ENCODE data around the gene SLC13A4. TPM values are rescaled to one million over a fixed set of nuclear protein-coding genes. Genes with fewer than 3 reads are reported as not detected.

SLC13A4 gene
- total RNA-seq, 1 donor, result not detected

DNA sequence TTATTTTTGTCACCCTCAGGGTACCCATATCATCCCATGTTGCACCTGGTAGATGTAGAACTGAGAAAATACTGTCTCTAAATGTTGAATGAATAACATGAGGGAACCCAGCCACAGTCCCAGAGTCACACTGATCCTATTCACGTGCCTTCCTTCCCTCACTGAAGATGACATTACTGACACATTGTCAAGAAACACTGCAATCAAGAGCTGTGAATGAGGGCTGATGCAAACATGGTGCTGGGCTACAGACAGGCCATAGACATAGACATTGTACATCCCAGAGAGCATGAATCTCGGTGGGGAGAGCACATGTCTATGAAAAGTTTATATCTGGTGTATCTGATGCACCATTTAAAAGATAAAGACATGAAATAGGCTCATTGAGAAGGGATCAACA lies 9.8 kb downstream of the SLC13A4 start:
- H3K27me3 ChIP-seq (ENCODE audit: insufficient read depth, low read length), result no peaks in the 10 kb centered on the region
- H3K9me3 ChIP-seq (ENCODE audit: low read depth, low read length), result no peaks in the 10 kb centered on the region
- no peak overlapping the region for H3K4me3 ChIP-seq (ENCODE audit: low read length)
- no peaks in the 10 kb centered on the region for H3K4me1 ChIP-seq (ENCODE audit: insufficient read depth, low read length)

GRCh38 chr7:135717693-135718092 lies 10.3 kb downstream of the SLC13A4 start:
- Histone ChIP-seq H3K9me3 (ENCODE audit: low read depth, low read length) (no peaks in the 10 kb centered on the region), H3K4me1 (ENCODE audit: insufficient read depth, low read length) (no peaks in the 10 kb centered on the region), H3K4me3 (ENCODE audit: low read length) (no peak overlapping the region), H3K27me3 (ENCODE audit: insufficient read depth, low read length) (no peaks in the 10 kb centered on the region)

GRCh38 chr7:135716677-135717238 lies 11.2 kb downstream of the SLC13A4 start:
- Histone ChIP-seq H3K4me3 (ENCODE audit: low read length) (no peak overlapping the region), H3K27me3 (ENCODE audit: insufficient read depth, low read length) (no peaks in the 10 kb centered on the region)

GRCh38 chr7:135715673-135716072 lies 12.3 kb downstream of the SLC13A4 start:
- Histone ChIP-seq H3K9me3 (ENCODE audit: low read depth, low read length) (no peaks in the 10 kb centered on the region), H3K27me3 (ENCODE audit: insufficient read depth, low read length) (no peaks in the 10 kb centered on the region), H3K4me1 (ENCODE audit: insufficient read depth, low read length) (no peaks in the 10 kb centered on the region)

More at GRCh38 chr7:135716677-135717238, 11.2 kb downstream of the SLC13A4 start:
- Histone ChIP-seq H3K9me3 (ENCODE audit: low read depth, low read length) (no peaks in the 10 kb centered on the region), H3K4me1 (ENCODE audit: insufficient read depth, low read length) (no peaks in the 10 kb centered on the region)

GRCh38 chr7:135715055-135715522 lies 12.9 kb downstream of the SLC13A4 start:
- Histone ChIP-seq H3K4me3 (ENCODE audit: low read length) (no peak overlapping the region), H3K4me1 (ENCODE audit: insufficient read depth, low read length) (no peaks in the 10 kb centered on the region), H3K9me3 (ENCODE audit: low read depth, low read length) (no peaks in the 10 kb centered on the region), H3K27me3 (ENCODE audit: insufficient read depth, low read length) (no peaks in the 10 kb centered on the region)

More at GRCh38 chr7:135715673-135716072, 12.3 kb downstream of the SLC13A4 start:
- H3K4me3 ChIP-seq (ENCODE audit: low read length), result no peak overlapping the region

- no peaks in the 10 kb centered on the region for H3K27me3 ChIP-seq (ENCODE audit: insufficient read depth, low read length)
- H3K4me3 ChIP-seq (ENCODE audit: low read length), result no peak overlapping the region
- H3K9me3 ChIP-seq (ENCODE audit: low read depth, low read length), result no peaks in the 10 kb centered on the region
- H3K4me1 ChIP-seq (ENCODE audit: insufficient read depth, low read length), result no peaks in the 10 kb centered on the region
Observed at GRCh38 chr7:135714534-135715009, 13.4 kb downstream of the SLC13A4 start.

GRCh38 chr7:135713836-135714470 lies 14.0 kb downstream of the SLC13A4 start:
- H3K4me1 ChIP-seq (ENCODE audit: insufficient read depth, low read length), result no peaks in the 10 kb centered on the region
- H3K9me3 ChIP-seq (ENCODE audit: low read depth, low read length), result no peaks in the 10 kb centered on the region
- H3K27me3 ChIP-seq (ENCODE audit: insufficient read depth, low read length), result no peaks in the 10 kb centered on the region
- H3K4me3 ChIP-seq (ENCODE audit: low read length), result no peak overlapping the region

DNA sequence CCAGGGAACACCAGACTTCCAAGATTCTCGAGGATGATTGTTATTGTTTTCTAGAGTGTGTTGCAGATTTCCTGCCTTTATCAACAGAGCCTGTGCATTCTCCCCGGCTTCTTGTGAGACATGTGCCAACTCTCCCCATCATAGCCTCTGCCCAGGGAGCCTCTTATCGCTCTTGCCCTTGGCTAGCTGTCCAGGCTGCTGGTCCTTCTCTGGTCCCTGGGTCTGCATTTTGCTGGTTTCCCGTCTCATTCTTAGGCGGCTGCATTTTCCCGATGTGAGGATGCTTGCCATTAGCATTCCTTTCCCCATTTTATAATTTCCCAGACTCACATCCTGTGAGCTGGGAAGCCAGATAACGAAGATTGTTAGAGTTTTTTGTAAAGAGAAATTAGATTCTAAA lies 15.2 kb downstream of the SLC13A4 start:
- Histone ChIP-seq H3K9me3 (ENCODE audit: low read depth, low read length) (no peaks in the 10 kb centered on the region), H3K4me3 (ENCODE audit: low read length) (no peak overlapping the region), H3K27me3 (ENCODE audit: insufficient read depth, low read length) (no peaks in the 10 kb centered on the region), H3K4me1 (ENCODE audit: insufficient read depth, low read length) (no peaks in the 10 kb centered on the region)

- H3K4me3 ChIP-seq (ENCODE audit: low read length), result no peak overlapping the region
- H3K9me3 ChIP-seq (ENCODE audit: low read depth, low read length), result no peaks in the 10 kb centered on the region
- no peaks in the 10 kb centered on the region for H3K4me1 ChIP-seq (ENCODE audit: insufficient read depth, low read length)
- H3K27me3 ChIP-seq (ENCODE audit: insufficient read depth, low read length), result no peaks in the 10 kb centered on the region
Observed at GRCh38 chr7:135712182-135712782, 15.7 kb downstream of the SLC13A4 start.

DNA sequence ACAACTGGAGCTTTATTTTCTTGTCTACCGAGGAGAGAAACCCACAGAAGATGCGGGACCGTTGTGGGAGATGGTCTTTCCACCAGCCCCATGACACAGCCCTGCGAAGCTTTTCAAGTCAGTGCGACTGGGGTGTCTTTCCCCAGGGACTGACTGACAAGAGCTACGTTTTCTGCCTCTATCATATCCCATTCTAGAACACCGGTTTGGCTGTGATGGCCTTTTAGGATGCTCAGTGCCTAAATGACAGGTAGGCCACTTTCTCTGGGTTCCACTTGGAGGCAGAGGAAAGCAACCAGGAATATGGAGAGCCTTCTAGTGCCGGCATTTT lies 16.9 kb downstream of the SLC13A4 start:
- H3K4me3 ChIP-seq (ENCODE audit: low read length), result no peak overlapping the region
- H3K4me1 ChIP-seq (ENCODE audit: insufficient read depth, low read length), result no peaks in the 10 kb centered on the region
- H3K9me3 ChIP-seq (ENCODE audit: low read depth, low read length), result no peaks in the 10 kb centered on the region
- no peaks in the 10 kb centered on the region for H3K27me3 ChIP-seq (ENCODE audit: insufficient read depth, low read length)

DNA sequence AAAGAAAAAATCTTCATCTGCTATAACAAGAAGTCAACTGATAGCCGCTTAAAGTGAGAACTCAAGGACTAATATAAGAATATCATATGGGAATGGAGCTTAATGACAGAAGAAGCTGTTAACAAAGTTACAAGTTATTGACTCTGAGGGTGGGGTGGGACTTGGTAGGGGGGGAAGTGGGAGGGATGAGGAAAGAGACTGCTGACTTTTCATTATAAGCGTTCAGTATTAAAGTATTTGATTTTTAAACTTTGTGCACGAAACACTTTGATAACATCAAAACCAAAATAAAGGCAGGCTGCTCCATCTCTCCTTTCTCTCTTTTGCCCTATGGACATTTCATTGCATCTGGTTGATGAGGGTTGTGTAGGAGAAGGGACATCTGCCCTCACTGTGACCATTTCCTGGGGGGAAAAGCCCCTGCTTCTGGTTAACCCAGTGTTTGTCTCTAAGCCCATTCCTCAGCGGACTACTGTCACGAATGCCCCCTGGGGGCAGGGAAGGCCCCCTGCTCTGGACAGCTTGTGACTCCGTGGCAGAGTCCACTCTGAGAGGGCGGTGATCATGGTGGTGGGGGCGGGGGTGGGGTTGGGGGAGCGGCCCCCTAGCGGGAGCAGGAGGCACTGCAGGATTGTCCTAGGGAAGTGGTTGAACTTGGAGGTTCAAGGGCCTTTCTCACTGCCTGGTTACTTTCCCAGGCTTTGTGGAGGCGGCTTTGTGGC lies 17.4 kb downstream of the SLC13A4 start:
- Histone ChIP-seq H3K27me3 (ENCODE audit: insufficient read depth, low read length) (no peaks in the 10 kb centered on the region), H3K4me3 (ENCODE audit: low read length) (no peak overlapping the region)

GRCh38 chr7:135709508-135709907 lies 18.5 kb downstream of the SLC13A4 start:
- no peaks in the 10 kb centered on the region for H3K4me1 ChIP-seq (ENCODE audit: insufficient read depth, low read length)
- H3K27me3 ChIP-seq (ENCODE audit: insufficient read depth, low read length), result no peaks in the 10 kb centered on the region
- H3K9me3 ChIP-seq (ENCODE audit: low read depth, low read length), result no peaks in the 10 kb centered on the region
- no peak overlapping the region for H3K4me3 ChIP-seq (ENCODE audit: low read length)

More for the DNA sequence above, 17.4 kb downstream of the SLC13A4 start:
- Histone ChIP-seq H3K4me1 (ENCODE audit: insufficient read depth, low read length) (no peaks in the 10 kb centered on the region), H3K9me3 (ENCODE audit: low read depth, low read length) (no peaks in the 10 kb centered on the region)

DNA sequence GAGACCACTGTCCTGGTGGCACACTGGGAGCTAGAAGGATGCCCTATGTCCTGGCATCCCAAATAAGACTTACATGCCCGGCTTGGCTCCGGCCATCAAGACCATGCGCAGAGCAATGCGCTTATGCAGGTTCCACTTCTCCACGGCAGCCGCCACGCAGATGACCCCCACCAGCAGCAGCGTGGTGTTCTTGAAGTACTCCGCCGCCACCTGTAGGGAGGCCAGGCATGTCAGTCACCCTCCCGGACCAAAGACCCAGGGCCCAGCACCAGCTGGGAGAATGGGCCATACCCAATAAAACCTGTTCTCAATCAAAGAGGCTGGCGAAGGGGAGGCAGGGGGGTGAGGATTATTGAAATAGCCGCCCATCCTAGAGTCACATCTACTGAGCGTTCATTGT lies 19.9 kb downstream of the SLC13A4 start:
- Histone ChIP-seq H3K9me3 (ENCODE audit: low read depth, low read length) (no peaks in the 10 kb centered on the region), H3K4me1 (ENCODE audit: insufficient read depth, low read length) (no peaks in the 10 kb centered on the region), H3K27me3 (ENCODE audit: insufficient read depth, low read length) (no peaks in the 10 kb centered on the region), H3K4me3 (ENCODE audit: low read length) (no peak overlapping the region)

- no peaks in the 10 kb centered on the region for H3K27me3 ChIP-seq (ENCODE audit: insufficient read depth, low read length)
- H3K4me3 ChIP-seq (ENCODE audit: low read length), result no peak overlapping the region
- no peaks in the 10 kb centered on the region for H3K9me3 ChIP-seq (ENCODE audit: low read depth, low read length)
- no peaks in the 10 kb centered on the region for H3K4me1 ChIP-seq (ENCODE audit: insufficient read depth, low read length)
Observed at GRCh38 chr7:135707570-135707966, 20.4 kb downstream of the SLC13A4 start.

DNA sequence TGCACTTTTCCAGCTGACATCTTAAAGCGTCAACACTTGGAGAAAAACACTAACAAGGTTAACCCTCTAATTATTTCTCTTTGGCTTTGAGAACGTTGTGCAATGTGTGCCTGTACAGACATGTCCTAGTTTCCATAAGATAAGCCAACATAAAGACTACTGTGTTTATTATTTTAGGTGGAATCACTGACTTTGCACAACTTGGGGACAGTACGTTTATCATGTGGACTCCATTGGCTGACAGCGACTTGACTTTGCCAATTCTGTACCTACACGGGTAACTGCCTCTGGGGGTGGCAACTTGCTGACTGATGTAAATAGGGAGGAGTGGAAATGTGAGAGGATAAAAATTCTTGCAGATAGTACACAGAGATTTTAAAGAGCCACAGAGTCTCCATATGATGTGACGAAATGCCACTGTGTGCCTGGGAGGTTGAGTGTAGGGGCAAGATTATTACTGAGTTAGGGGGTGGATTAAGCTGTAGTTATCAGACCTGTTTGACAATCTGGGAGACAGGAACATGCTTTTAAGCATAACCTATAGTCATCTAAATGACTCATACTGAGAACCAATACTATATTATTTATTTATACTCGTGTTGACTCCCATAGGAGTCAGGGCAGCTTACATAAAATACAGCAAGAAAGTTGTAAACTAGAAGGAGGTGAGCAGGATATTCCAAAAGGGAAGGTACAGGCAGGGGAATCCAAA lies 21.0 kb downstream of the SLC13A4 start:
- Histone ChIP-seq H3K9me3 (ENCODE audit: low read depth, low read length) (no peaks in the 10 kb centered on the region), H3K27me3 (ENCODE audit: insufficient read depth, low read length) (no peaks in the 10 kb centered on the region), H3K4me1 (ENCODE audit: insufficient read depth, low read length) (no peaks in the 10 kb centered on the region), H3K4me3 (ENCODE audit: low read length) (no peak overlapping the region)

Data from mononuclear cell (primary cell).